AG04449 (cell line): Measurements from ENCODE around the gene LSG1.

Source experiments
- CTCF ChIA-PET: fragments of 350-600 bp; formaldehyde crosslinking; extraction: SDS; loops from one replicate; lab custom pipeline; 2021; ENCODE audit warnings: antibody characterized with exemption; lab: Yijun Ruan, JAX
- POLR2A ChIA-PET: fragments of 400-600, 350-600 bp; formaldehyde crosslinking; extraction: SDS; loops from one replicate; lab custom pipeline; 2020; ENCODE audit warnings: antibody characterized with exemption, inconsistent platforms; lab: Yijun Ruan, JAX
- DNase-seq: peaks from one replicate; pipeline ENCODE4 v3.0.0-alpha.2; 2010; ENCODE audit warnings: low read depth, low spot score
- H3K4me3 ChIP-seq: 2 replicates; pipeline ENCODE4 v1.5.1; 2011; ENCODE audit warnings: low read depth, mild to moderate bottlenecking, control low read depth, low read length
- TF ChIP-seq, protein P1 (sequence below): IDR thresholded peaks from one replicate; pipeline ENCODE4 v1.5.1; 2011; ENCODE audit warnings: mild to moderate bottlenecking, moderate library complexity, low read length, control low read depth, inconsistent platforms; ENCODE audit not compliant: insufficient read depth; ENCODE audit errors: missing control alignments

The LSG1 gene

DNA sequence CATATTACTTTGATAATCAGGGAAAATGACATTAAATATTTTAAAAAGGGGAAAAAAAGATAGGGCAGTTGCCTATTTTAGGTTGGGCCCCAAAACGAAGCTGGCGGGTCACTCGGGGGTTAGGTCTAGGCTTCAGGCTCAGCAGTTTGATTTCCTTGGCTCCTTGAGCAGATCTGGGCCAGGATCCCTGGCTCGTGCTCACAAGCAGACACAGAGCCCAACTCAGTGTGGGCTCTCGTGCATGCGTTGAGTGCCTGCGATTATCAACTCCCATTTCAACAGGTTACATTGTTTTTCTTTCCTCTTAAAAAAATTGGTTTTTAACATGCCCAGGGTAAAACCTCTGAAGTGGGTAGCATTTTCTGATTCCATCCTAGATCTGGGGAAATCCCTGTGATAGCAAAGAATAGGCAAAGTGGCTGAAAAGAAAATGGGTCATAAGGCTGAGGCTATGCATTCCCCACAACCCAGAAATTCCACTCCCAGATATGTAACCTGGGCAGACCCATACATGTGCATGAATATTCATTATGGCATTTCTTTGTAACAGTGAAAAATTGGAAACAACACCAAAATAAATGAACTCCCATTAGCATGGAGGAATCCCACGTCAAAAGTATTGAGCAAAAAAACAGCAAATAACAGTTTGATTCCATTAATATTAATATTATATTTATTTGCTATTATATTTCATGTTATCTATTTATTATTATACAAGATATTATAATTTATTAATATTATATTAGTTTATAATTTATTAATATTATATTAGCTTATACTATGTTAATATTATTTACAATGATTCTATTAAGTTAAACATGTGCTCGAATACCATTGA is 41.5 kb upstream of the LSG1 start:
- TF ChIP-seq, protein P1, sequence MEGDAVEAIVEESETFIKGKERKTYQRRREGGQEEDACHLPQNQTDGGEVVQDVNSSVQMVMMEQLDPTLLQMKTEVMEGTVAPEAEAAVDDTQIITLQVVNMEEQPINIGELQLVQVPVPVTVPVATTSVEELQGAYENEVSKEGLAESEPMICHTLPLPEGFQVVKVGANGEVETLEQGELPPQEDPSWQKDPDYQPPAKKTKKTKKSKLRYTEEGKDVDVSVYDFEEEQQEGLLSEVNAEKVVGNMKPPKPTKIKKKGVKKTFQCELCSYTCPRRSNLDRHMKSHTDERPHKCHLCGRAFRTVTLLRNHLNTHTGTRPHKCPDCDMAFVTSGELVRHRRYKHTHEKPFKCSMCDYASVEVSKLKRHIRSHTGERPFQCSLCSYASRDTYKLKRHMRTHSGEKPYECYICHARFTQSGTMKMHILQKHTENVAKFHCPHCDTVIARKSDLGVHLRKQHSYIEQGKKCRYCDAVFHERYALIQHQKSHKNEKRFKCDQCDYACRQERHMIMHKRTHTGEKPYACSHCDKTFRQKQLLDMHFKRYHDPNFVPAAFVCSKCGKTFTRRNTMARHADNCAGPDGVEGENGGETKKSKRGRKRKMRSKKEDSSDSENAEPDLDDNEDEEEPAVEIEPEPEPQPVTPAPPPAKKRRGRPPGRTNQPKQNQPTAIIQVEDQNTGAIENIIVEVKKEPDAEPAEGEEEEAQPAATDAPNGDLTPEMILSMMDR = no peak
- no peak overlapping the region for H3K4me3 ChIP-seq
- ChIA-PET POLR2A (no interaction called here), CTCF (no interaction called here)
- DNase-seq = no peak

DNA sequence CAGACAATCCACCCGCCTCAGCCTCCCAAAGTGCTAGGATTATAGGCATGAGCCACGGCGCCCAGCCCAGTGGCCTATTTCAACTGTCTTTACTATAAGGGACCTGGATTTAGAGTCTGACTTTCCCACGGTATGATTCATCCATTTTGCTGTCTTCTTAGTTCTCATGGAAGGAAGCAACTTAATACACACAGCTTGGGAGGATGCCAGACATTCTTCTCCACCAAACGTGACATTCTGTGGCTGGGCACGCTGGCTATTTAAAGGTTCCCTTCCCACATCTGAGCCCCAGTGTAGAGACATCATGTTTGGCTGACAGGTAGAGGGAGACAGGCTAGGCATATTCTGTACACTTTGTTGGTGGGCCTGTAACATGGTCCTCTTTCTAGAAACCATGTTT is 39.9 kb upstream of the LSG1 start:
- ChIA-PET CTCF (interaction anchor here (0.6 kb wide), 1 partner anchor 69 kb away, joined by 3 read pairs; no protein-coding TSS in a partner anchor), POLR2A (no interaction called here)
- H3K4me3 ChIP-seq = no peak overlapping the region
- TF ChIP-seq, protein P1 = no peak
- peak; percentile 77 for DNase-seq

DNA sequence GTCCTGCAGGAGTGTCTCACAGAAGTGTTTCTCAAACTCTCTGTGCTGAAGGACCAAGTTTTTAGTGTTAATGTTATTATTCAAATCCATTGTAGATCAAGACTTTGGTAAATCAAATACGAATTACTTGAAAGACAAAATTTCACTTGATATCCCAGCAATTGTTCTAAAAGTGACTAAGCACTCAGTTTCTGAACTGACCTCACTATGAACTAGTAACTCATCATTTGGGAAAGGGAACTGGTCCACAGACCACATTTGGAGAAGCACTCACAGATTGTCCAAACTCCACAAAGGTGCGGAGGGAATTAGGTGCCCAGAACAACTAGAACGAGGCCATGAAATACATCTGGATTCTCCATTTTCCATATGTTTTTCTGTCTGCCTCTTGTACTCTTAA is 39.3 kb upstream of the LSG1 start:
- CTCF ChIA-PET = no interaction called here
- H3K4me3 ChIP-seq = no peak overlapping the region
- POLR2A ChIA-PET = no interaction called here
- no peak for DNase-seq
- TF ChIP-seq, protein P1 = no peak

DNA sequence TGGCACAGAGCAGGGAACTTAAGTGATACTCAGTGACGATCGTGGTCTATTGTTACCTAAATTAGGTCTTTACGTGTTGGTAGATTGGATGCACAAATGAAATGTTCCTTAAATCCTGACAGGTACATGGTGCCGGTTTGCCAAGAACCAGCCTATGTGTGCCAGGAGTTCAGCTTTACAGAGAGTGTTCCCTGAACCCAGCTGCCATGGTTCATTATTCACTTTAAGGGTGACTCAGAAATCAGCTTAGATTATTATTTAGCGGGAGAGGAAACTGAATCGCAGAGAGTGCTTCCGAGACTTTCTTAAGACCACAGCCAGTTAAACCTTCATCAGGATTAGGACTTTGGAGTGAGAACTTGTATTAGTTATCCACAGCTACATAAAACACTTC is 35.2 kb upstream of the LSG1 start:
- ChIA-PET CTCF (no interaction called here), POLR2A (no interaction called here)
- TF ChIP-seq, protein P1 = no peak
- DNase-seq = no peak
- no peak overlapping the region for H3K4me3 ChIP-seq

DNA sequence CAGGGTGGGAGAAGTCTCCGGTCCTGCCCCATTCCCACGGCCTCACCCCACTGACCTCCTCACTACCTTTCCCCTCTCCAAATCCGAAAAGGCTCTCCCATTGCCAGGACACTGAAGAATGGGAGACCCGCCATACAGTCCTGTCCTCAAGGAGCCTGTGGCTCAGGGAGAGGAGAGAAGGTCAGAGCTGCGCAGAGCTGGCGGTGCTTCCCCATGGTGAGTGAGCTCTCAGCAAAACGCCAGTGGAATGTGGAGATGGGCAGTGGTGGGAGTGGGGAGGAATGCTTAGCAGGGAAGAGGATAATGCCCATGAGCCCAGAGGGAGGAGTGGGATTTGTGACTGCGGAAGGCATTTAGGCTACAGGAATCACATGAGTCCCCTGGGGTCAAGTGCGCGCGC is 33.8 kb upstream of the LSG1 start:
- CTCF ChIA-PET = no interaction called here
- POLR2A ChIA-PET = no interaction called here
- no peak overlapping the region for H3K4me3 ChIP-seq
- no peak for DNase-seq
- TF ChIP-seq, protein P1 = no peak

DNA sequence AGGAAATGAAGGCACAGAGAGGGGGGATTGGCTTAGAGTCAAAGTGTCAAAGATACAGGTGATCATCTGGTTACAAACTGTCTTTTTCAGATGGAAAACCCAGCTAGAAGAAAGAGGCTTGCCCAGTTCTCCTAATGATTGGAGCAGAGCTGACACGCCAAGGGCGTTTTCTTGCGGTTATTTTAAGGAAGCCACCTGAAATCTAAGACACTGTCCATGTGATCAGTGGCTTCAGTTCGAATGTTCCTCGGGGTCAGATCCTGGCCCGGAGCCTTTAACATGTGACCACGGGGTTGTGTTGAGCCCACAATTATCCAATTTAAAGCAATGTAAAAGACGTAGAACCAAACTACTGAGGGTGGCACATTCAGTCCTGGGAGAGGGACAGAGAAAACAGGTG is 33.2 kb upstream of the LSG1 start:
- H3K4me3 ChIP-seq = no peak overlapping the region
- ChIA-PET CTCF (no interaction called here), POLR2A (interaction anchor here (0.6 kb wide), 1 partner anchor 20 kb away, joined by 3 read pairs; the partner anchor contains the start of gene FAM43A)
- no peak for DNase-seq
- TF ChIP-seq, protein P1 = no peak
